Activated T-helper 1 cell treated with Interleukin-2 at 50 U/mL for 16 hours (primary cell): Measurements from ENCODE around the gene CCNQ.

Source experiments
- DNase-seq: peaks from one replicate; pipeline ENCODE4 v3.0.0-alpha.2; 2020; ENCODE audit warnings: low read depth

The CCNQ gene

DNA sequence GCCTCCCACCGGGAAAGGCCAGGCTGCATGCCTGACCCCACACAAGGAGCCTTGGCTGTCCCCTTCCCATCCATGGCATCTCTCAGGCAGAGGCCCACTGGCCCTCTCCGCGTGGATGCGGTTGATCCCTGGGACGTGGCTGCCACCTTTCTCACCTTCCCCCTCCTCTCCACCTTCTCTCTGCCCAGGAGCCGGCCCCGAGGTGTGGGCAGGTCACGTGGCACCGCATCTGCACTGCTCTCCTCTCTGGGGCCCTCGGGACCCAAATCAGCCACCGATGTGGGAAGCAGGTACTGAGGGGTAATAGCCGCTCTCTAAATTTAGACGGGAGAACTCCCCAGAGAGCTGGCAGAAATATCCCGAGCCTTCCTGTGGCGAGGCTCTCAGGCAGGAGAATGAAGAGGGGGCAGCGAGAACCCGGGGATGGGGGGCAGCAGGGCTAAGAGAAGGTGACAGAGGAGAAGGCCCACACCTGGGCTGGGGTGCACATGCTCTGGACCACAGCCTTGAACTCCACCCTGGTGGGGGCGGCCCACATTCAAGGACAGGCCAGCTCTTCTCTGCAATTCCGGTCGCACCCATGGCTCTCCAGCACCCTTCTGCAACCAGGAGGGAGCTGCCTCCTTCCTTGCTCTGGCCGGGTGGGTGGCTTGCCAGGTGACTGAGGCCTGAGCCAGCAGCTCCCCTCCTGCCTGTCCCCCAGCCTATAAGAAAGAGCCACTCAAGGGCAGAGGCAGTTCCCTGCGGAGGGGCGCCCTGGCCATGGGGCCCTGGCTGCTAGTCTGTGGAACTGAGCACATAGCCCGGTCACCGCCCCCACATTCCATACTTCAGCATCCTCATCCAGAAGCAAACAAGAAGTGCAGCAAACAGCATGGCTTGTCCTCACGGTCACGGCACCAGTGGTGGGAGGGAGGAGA lies 38.4 kb upstream of the CCNQ start:
- DNase-seq: no peak

DNA sequence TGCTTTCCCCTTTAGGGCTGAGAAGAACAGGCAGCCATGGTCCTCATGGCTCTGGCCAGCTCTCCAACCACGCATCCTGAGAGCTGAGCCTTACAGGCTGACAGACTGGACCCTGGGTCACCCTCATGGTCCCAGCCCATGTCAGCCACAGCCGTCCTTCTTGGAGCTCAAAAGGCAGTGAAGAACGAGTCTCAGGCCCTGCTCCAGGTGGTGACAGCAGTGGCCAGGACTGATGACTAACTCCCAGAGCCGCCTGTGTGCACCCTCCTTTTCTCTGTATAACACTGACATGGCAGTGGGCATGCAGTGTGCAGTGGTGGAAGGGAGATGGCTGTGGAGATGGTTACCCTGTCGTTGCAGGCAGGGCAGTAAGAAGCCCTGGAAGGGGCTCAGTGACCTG lies 37.8 kb upstream of the CCNQ start:
- no peak for DNase-seq

DNA sequence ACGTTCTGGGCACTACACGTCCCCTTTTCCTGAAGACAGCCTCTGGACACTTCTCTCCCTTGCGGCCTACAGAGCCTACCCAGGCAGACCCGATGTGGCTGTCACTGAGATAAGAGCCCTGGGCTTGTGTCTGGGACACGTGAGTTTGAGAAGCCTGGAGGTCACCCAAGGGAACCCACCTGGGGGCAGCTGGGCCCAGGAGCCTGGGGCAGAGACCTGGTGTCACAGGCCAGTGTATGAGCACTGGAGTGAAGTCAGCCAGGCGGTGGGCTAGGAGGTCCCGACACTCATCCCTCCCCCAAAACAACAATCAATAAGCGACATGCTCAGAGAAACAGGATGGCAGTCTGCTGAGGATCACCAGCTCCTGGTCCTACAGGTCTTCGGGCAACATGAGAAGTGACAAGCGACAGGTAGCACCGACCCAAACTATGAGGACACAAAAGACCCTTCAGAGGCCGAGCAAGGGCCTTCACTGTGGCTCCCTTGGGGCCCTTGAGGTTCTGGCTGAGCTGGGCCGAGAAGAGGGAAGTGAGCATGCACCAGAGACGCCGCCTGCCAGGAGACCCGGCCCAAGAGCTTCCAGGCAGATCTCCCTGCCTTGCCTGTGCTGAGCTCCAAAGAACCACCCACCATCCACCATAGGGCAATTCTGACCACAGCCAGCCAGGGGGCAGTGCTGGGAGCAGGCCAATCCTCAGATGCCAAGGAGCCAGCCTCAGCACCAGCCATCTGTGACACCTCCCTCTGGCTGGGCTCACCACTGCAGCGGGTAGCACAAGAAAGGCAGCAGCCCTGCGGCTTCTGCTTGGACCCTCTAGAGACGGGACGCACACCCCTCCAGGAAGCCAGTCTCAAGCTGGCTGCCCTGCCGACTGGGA lies 37.1 kb upstream of the CCNQ start:
- DNase-seq: no peak

DNA sequence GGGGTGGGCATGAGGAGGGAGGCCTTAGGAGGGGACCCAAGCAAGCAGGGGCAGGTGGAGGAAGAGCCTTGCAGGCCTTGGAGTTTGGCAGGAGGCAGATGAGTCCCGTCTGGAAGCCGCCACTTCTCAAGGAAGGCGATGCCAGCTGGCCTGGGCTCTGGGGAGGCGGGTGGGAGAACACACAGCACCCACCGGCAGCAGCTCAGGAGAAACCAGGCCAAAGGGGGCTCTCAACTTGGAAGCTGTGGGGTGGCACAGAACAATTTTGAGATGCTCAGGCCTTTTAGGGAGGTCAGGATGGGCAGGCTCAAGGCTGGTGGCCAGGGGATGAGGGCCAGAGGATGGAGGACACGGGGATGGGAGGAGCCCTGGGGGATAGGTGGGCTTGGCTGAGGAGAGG lies 36.4 kb upstream of the CCNQ start:
- DNase-seq: no peak

DNA sequence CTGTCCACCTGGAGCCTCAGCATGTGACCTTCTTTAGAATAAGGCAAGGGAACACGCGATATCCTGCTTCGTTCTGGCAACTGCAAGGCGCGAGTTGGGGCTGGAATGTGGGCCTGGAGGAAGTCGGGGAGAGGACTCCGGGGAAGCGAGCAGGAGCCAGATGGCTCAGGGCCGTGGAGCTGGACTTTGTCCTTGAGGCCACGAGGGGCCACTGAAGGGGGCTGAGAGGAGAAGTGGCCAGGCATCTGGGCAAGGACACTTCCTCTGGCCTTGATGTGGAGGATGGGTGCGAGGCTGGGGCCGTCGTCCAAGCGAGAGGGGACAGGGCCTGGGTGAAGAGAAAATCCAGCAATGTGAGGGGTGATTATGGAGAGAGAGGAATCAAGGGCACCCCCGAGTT lies 35.9 kb upstream of the CCNQ start:
- no peak for DNase-seq

DNA sequence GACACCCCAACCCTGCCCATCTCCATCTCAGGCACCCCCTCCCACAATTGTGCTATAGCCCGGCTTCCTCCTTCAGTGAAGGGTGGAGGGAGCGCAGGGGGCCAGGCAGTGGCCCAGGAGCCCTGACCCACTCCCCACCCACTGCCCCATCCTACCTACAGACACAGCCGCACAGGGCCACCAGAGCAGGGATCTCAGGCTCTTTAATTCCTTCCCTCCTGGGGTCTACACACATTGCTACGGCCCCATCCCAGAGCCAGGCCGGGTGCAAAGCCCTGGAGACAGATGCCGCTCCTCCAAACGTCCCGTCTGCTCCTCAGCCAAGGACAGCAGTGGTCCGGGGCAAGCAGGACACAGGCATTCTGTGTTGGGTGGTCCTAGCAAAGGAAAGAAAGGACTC lies 35.3 kb upstream of the CCNQ start:
- no peak for DNase-seq

GRCh38 chrX:153633607-153634180 lies 34.8 kb upstream of the CCNQ start:
- no peak for DNase-seq

DNA sequence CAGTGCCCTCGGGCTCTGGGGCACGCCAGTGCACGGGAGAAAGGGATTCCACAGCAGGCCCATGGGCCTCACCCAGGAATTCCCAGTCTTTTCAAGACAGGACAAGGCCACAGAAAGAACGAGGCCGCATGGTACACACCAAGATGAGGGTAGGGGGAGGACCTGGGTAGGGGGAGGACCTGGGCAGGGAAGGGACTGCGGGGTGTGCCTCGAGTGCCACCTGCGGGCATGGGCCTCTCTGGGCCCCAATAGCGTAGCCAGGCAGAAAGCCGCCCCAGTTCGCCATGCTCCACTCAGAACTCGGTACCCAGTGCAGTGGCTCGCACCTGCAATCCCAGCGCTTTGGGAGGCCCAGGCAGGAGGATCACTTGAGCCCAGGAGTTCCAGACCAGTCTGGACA lies 34.1 kb upstream of the CCNQ start:
- DNase-seq: no peak

DNA sequence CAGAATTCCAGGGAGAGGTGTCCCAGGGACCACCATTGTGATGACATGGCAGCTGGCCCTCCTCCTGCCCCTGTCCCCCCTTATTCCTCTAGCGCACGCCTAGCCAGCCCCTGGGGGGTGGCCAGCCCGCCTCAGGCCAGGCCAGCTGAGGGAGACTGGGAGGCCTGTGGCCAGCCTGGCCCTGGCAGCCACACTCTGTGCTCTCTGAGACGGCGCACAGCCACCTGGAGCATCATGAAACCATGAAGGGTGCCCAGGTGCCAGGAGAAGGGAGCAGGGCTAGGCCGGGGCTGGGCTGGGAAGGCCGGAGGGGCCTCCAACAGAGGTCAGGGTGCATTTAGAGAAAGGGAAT lies 33.6 kb upstream of the CCNQ start:
- DNase-seq: no peak

- DNase-seq: no peak
These were observed 33.1 kb upstream of the CCNQ start for GRCh38 chrX:153631907-153632594.

DNA sequence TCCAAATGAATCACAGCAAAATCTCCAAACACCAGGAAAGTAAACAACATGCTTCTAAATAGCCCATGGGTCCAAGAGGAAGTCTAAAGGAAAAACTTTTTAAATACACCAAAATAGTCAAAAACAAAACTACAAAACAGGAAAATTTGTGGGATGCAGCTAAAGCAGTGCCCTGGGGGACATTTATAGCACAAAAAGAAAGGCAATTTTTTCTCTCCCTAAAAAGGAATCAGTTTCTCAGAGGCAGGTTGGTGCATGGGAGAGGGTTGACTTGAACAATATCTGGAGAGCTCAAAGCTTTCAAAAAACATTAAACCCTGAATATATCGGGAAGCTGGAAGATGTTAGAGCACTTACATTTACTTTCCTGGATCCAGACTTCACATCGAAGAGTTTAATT lies 32.4 kb upstream of the CCNQ start:
- DNase-seq: no peak

DNA sequence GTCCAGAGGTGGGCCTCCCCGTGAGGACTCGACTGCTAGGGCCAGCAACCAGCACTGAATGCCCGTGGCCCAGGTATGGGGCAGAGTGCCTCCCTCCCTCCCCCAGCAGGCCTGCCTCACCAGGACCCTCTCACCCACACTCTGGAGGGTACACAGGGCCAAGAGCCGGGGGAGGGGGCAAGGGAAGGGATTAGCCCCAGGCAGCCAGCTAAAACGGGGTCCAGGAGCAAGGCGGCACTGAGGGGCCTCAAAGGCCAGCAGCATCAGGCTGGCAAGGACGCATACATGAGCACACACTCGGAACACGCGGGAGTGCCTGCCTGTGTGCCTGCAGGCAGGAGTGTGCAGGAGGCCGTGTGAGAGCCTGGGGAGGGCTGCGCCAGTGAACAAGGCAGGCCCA lies 29.7 kb upstream of the CCNQ start:
- no peak for DNase-seq

DNA sequence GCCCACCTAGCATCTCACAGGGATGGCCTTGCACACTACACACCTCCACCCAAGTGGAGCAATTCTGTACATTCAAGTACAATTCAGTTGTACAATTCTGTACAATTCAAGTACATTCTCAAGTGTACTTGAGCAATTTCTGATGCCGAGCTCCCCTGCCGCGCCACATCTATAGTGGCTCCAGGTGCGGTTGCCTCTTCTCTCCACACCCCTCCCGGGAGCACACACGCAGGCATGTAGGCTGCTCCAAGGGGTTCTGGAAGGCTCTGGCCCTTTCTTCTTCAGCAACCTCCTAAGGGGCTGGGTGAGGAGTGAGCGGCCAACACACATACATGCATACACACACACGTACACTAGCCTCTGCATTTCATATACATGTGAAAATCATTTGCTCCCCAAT lies 29.2 kb upstream of the CCNQ start:
- DNase-seq: no peak

DNA sequence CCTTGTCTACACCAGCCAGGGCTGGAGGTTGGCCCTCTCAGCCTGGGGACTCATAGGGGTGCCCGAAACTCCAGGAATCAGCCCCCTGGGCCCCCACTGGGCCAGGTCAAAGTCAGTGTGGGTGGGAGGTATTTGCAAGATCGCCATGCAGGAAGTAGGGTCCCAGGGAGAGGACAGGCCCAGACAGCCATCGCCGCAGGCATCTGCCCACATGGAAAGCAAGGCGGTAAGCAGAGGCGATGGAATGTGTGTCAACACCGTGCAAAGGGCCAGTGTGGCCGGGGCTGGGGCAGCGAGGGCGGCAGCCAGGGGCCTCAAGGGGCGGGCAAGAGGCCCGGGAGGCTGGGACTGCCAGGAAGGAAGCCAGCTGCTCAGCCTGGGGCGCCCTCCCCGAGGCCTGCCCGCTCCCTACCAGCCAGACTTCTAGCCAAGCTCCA lies 28.8 kb upstream of the CCNQ start:
- no peak for DNase-seq

- DNase-seq: no peak
These were observed 28.1 kb upstream of the CCNQ start for GRCh38 chrX:153626863-153627674.

- no peak for DNase-seq
These were observed 27.2 kb upstream of the CCNQ start for GRCh38 chrX:153626025-153626633.

DNA sequence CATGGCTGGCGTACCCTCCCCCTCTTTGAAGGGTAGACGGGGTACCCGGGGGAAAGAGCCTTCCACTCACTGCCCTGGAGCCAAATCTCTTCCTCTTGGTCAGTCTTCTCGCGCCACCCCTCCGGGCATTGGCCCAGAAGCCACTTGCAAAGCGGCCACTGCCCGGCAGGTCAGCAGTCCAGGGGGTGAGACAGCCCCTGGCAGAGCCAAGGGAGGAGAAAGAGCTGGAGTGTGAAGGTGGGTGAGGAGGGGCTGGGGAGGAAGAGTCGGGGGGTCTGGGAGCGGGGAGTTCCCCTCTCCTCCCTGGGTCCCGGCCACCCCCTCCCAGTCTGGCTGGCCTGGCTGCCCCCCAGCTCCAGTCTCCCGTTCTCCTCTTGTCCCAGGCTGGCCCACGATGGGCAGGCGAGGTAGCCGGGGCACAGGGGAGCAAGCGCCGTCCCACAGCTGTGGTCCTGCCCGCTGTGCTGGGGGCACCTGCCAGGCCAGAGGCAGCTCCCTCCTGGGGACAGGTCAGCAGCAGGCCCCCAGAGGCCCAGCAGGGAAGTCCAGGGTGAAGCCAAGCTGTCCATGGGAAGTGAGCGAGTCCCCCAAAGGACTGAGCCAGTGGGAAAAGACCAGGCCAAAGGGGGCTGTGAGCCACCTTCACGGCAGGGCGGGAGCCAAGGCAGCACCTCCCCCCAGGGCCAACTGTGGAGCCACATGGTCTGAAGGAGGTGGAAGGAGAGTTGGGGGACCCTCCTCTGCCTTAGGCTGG lies 26.5 kb upstream of the CCNQ start:
- no peak for DNase-seq

DNA sequence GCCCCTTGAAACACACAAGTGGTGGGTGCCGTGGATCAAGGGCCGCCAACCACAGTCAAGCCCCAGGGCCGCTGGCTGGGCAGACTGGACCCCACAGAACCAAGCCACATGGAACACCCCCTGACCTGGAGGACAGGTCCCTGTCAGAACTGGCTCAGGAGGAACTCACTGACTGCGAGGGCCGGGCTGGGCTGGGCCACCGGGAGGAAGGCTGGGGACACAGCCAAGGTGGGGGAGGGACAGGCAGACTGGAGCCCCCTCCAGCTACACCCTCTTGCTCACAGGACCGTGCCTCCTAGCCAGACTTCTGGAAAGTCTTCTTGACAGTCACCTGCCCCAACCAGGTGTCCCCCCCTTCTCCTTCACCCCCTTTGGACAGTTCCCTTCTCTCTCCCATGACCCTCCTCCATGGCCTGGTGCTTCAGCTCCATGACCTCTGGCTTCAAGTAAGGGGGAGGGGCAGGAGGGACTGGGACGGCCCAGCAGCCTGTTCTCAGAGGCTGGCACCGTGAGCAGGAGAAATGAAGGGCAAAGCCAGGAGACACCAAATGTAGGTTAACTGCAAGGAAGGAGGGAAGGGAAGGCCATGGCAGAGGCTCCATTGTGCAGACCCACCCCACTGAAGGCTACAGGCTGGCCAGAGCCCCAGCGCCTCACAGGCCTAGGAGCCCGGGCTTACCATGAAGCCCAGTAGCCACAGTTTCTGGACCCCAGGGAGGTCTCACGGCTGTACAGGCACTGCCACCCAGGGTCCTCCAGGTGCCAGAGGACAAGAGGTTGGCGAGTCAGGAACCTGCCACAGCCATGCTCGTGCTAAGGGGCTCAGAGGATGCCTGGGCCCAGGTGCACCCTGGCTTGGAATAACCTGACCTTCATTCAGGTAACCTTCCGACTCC lies 25.5 kb upstream of the CCNQ start:
- DNase-seq: no peak
